Activated naive CD4-positive, alpha-beta T cell treated with anti-CD3 and anti-CD28 coated beads, Interleukin-2, amount 10 ng/mL, durations not matched to agents 7 days and 5 days (primary cell): Measurements from ENCODE around the gene UGT2B17.
"Not testable (repeated sequence)": the region's sequence is repeated elsewhere in the genome, so short reads cannot be mapped to it uniquely, and the experiment has no call there.

Source experiments
- CTCF ChIA-PET: fragments of 350-600 bp; sonication (Branson Sonifier 250); formaldehyde crosslinking; loops from one replicate; lab custom pipeline; 2021; ENCODE audit warnings: antibody characterized with exemption; lab: Charles Lee
- DNase-seq: peaks from one replicate; pipeline ENCODE4 v3.0.0-alpha.2; 2020
- H3K27ac Mint-ChIP-seq: one replicate; pipeline ENCODE4 v1.8.0; 2021; ENCODE audit warnings: mild to moderate bottlenecking, moderate library complexity, mixed read lengths
- H3K27me3 Mint-ChIP-seq: one replicate; pipeline ENCODE4 v1.8.0; 2021; ENCODE audit warnings: mild to moderate bottlenecking, mixed read lengths
- H3K36me3 Mint-ChIP-seq: one replicate; pipeline ENCODE4 v1.8.0; 2021; ENCODE audit warnings: mixed read lengths
- H3K4me1 Mint-ChIP-seq: one replicate; pipeline ENCODE4 v1.8.0; 2021; ENCODE audit warnings: mixed read lengths
- H3K4me3 Mint-ChIP-seq: one replicate; pipeline ENCODE4 v1.8.0; 2021; ENCODE audit warnings: mild to moderate bottlenecking, moderate library complexity, mixed read lengths
- H3K9me3 Mint-ChIP-seq: one replicate; pipeline ENCODE4 v1.8.0; 2021; ENCODE audit warnings: mixed read lengths

Gene UGT2B17

DNA sequence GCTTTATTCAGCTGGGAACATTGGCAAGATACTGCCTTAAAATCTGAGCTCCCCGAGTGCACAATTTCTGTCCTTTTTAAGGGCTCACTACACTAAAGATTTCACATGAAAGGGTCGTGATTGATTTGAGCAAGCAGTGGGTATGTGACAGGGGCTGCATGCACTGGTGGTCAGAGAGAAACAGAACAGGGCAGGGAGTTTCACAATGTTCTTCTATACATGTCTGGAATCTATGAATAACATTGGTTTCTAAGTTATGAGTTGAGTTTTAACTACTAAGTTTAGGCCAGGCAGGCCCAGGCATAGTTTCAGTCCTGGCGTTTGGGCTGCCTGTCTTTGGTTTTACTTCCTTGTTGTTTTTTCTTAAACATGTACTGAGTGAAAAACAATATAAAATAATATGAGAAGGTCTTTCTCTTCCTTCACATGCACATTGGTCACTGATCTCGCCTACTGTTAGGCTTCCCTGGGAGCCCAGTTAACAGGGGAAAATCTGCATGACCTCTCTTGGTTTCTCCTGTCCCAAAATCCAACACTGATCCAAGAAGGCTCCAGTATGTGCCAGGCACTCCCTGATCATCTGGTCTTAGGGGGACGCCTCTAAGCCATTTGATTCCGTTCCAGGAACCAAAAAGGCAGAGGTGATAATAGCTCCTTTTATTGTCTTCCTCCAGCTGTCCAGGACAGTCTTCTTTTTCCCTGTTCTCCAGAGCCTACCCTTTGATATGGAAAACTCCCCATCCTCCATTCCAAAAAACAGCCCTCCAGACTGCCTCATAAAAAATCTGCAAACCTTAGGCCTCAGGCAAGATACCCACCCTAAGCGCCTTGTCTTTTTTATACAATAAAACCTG is at the start of gene UGT2B17:
Gene UGT2B17 (minus strand): TSS at position 51 of the 854 bp plus-strand sequence. CDS start 7,838 bp downstream, outside the sequence.
- CTCF ChIA-PET = no interaction called here
- Mint-ChIP-seq H3K36me3 (no peaks in the 10 kb centered on the region), H3K4me1 (no peaks in the 10 kb centered on the region), H3K9me3 (no peaks in the 10 kb centered on the region), H3K27ac (no peak within 1 kb of the TSS), H3K27me3 (no peaks in the 10 kb centered on the region), H3K4me3 (no peak within 1 kb of the TSS)
- DNase-seq = no peak

DNA sequence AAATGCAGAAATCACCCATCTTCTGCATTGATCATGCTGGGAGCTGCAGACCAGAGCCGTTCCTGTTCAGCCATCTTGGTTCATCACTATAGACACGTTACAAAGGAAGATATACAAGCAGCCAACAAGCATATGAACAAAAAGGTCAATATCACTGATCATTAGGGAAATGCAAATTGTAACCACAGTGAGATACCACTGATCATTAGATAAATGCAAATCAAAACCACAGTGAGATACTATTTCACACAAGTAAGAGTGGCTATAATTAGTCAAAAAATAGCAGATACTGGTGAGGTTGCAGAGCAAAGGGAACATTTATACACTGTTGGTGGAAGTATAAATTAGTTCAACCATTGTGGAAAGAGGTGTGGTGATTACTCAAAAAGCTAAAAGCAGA is 46.6 kb upstream of the UGT2B17 start:
- H3K27me3 Mint-ChIP-seq, H3K4me3 Mint-ChIP-seq, H3K27ac Mint-ChIP-seq, H3K4me1 Mint-ChIP-seq, H3K36me3 Mint-ChIP-seq, DNase-seq, CTCF ChIA-PET, H3K9me3 Mint-ChIP-seq: not testable (repeated sequence)

DNA sequence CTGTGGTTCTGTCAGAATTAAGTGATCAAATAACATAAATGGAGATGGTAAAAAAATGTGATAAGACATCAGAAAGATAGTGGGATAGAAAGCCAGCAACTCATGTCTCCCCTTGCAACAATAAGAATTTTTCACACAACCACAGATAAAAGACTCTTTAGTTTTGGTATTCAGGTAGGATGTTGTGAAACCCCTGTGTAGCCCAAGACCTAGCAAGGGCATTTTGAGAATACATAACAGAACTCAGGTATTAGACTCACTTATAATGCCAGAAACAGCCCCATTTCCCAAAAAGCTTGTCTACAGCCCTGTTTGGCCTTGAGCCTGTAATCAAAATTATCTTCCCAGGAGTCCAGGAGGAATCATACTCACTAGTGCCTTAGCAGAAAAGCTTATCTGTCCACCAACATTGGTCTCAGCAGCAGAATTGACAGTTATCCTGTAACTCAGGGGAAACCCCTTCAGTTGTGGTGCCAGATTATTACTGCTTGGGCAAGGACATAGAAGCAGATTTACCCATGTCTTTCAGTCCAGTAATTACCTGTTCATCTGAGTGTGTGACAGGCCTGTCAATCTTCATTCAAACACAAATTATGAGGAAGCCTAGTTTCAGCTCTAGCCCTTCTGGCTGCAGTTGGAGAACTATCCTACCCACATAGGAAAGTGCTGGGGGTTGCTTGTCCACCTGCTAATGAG is 41.0 kb upstream of the UGT2B17 start:
- no peaks in the 10 kb centered on the region for H3K4me1 Mint-ChIP-seq
- no peaks in the 10 kb centered on the region for H3K36me3 Mint-ChIP-seq
- no peak overlapping the region for H3K27ac Mint-ChIP-seq
- no peak overlapping the region for H3K4me3 Mint-ChIP-seq
- no peaks in the 10 kb centered on the region for H3K27me3 Mint-ChIP-seq
- no peak for DNase-seq
- CTCF ChIA-PET = no interaction called here
- H3K9me3 Mint-ChIP-seq = no peaks in the 10 kb centered on the region

- CTCF ChIA-PET = no interaction called here
- Mint-ChIP-seq H3K9me3 (no peaks in the 10 kb centered on the region), H3K4me1 (no peaks in the 10 kb centered on the region), H3K4me3 (no peak overlapping the region), H3K27me3 (no peaks in the 10 kb centered on the region), H3K27ac (no peak overlapping the region), H3K36me3 (no peaks in the 10 kb centered on the region)
- DNase-seq = no peak
Observed at GRCh38 chr4:68615699-68616422, 39.7 kb upstream of the UGT2B17 start.

GRCh38 chr4:68613752-68614151 is 37.6 kb upstream of the UGT2B17 start:
- Mint-ChIP-seq H3K4me3 (no peak overlapping the region), H3K27ac (no peak overlapping the region), H3K36me3 (no peaks in the 10 kb centered on the region), H3K9me3 (no peaks in the 10 kb centered on the region), H3K27me3 (no peaks in the 10 kb centered on the region), H3K4me1 (no peaks in the 10 kb centered on the region)
- CTCF ChIA-PET = no interaction called here
- no peak for DNase-seq

GRCh38 chr4:68606240-68606639 is 30.1 kb upstream of the UGT2B17 start:
- H3K4me1 Mint-ChIP-seq = no peaks in the 10 kb centered on the region
- no peaks in the 10 kb centered on the region for H3K27me3 Mint-ChIP-seq
- no peaks in the 10 kb centered on the region for H3K9me3 Mint-ChIP-seq
- no peaks in the 10 kb centered on the region for H3K36me3 Mint-ChIP-seq
- CTCF ChIA-PET = no interaction called here
- H3K27ac Mint-ChIP-seq = no peak overlapping the region
- no peak for DNase-seq
- H3K4me3 Mint-ChIP-seq = no peak overlapping the region

GRCh38 chr4:68599150-68599549 is 23.0 kb upstream of the UGT2B17 start:
- Mint-ChIP-seq H3K27ac (no peak overlapping the region), H3K9me3 (no peaks in the 10 kb centered on the region), H3K4me3 (no peak overlapping the region), H3K4me1 (no peaks in the 10 kb centered on the region), H3K36me3 (no peaks in the 10 kb centered on the region), H3K27me3 (no peaks in the 10 kb centered on the region)
- DNase-seq = no peak
- CTCF ChIA-PET = no interaction called here

- Mint-ChIP-seq H3K27me3 (no peaks in the 10 kb centered on the region), H3K4me1 (no peaks in the 10 kb centered on the region), H3K36me3 (no peaks in the 10 kb centered on the region), H3K9me3 (no peaks in the 10 kb centered on the region), H3K4me3 (no peak overlapping the region), H3K27ac (no peak overlapping the region)
- CTCF ChIA-PET = no interaction called here
- no peak for DNase-seq
Observed at GRCh38 chr4:68597482-68597881, 21.4 kb upstream of the UGT2B17 start.

DNA sequence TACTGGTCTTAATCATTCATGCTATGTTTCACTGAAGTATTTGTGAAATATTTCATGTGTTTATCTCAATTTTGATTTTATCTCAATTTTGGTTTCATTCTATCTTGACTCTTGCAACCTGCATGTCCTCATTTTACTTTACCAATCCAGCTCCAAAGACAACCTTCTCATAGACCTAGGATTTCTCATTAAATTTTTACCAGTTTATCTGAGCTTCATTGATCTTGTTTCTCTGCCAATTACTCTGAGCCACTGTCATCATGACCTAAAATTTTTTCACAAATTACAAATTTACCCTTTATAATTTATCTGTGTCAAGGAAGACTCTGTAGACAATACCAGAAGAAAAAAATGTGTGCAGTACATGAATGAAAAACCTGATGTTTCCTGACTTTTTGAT is 18.6 kb upstream of the UGT2B17 start:
- H3K27me3 Mint-ChIP-seq = no peaks in the 10 kb centered on the region
- no peak for DNase-seq
- no peaks in the 10 kb centered on the region for H3K4me1 Mint-ChIP-seq
- H3K4me3 Mint-ChIP-seq = no peak overlapping the region
- H3K9me3 Mint-ChIP-seq = no peaks in the 10 kb centered on the region
- H3K27ac Mint-ChIP-seq = no peak overlapping the region
- no peaks in the 10 kb centered on the region for H3K36me3 Mint-ChIP-seq
- CTCF ChIA-PET = no interaction called here

DNA sequence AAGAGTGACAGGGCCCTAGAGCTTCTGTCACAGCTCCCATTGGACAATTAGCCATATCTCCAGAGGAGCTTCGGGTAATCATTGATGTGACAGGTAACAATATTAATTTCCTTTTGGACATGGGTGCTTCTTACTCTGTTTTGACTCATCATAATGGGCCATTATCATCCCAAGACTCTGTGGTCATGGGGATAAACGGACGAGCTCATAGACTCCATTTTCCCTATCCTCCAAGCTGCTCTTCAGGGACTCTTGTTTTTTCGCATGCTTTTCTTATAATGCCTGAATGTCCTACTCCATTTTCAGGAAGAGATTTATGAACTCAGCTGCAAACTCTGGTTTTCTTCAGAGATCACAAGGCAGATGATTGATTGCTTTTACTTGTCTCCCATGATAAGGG is 17.0 kb upstream of the UGT2B17 start:
- CTCF ChIA-PET = interaction anchor here (0.7 kb wide), 1 partner anchor 27 kb away, joined by 3 read pairs; no protein-coding TSS in a partner anchor
- no peaks in the 10 kb centered on the region for H3K27me3 Mint-ChIP-seq
- H3K4me3 Mint-ChIP-seq = no peak overlapping the region
- H3K9me3 Mint-ChIP-seq = no peaks in the 10 kb centered on the region
- no peaks in the 10 kb centered on the region for H3K4me1 Mint-ChIP-seq
- no peaks in the 10 kb centered on the region for H3K36me3 Mint-ChIP-seq
- no peak for DNase-seq
- H3K27ac Mint-ChIP-seq = no peak overlapping the region

GRCh38 chr4:68592673-68593072 is 16.6 kb upstream of the UGT2B17 start:
- no peaks in the 10 kb centered on the region for H3K4me1 Mint-ChIP-seq
- CTCF ChIA-PET = interaction anchor here (0.7 kb wide), 1 partner anchor 27 kb away, joined by 3 read pairs; no protein-coding TSS in a partner anchor
- H3K27me3 Mint-ChIP-seq = no peaks in the 10 kb centered on the region
- H3K36me3 Mint-ChIP-seq = no peaks in the 10 kb centered on the region
- DNase-seq = no peak
- H3K9me3 Mint-ChIP-seq = no peaks in the 10 kb centered on the region
- no peak overlapping the region for H3K4me3 Mint-ChIP-seq
- H3K27ac Mint-ChIP-seq = no peak overlapping the region

GRCh38 chr4:68591204-68591603 is 15.1 kb upstream of the UGT2B17 start:
- CTCF ChIA-PET = no interaction called here

DNA sequence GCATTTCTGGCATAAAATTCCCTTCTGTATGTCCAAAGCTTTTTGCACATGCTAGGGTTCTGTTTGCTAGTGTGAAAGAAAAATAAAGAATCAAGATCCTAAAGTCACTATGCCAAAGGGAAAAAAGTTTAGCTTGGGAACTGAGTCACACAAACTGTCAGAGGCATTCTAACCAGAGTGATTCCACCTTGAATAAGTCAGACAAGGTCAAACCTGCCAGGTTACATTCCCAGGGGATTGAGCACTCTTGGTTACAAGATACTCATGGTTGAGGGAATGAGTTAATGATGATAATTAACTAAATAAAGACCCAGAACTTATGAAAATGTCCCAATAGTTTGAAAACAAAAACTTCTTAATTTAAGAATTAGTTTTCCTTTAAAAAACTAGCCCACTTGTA is 13.7 kb upstream of the UGT2B17 start:
- CTCF ChIA-PET = interaction anchor here (0.6 kb wide), 1 partner anchor 128 kb away, joined by 3 read pairs; no protein-coding TSS in a partner anchor
- no peak for DNase-seq
- no peaks in the 10 kb centered on the region for H3K36me3 Mint-ChIP-seq
- H3K27ac Mint-ChIP-seq = no peak overlapping the region
- no peaks in the 10 kb centered on the region for H3K4me1 Mint-ChIP-seq
- H3K27me3 Mint-ChIP-seq = no peaks in the 10 kb centered on the region
- no peaks in the 10 kb centered on the region for H3K9me3 Mint-ChIP-seq
- no peak overlapping the region for H3K4me3 Mint-ChIP-seq

More at GRCh38 chr4:68591204-68591603, 15.1 kb upstream of the UGT2B17 start:
- H3K36me3 Mint-ChIP-seq = no peaks in the 10 kb centered on the region
- no peak overlapping the region for H3K27ac Mint-ChIP-seq
- no peaks in the 10 kb centered on the region for H3K27me3 Mint-ChIP-seq
- no peaks in the 10 kb centered on the region for H3K9me3 Mint-ChIP-seq
- DNase-seq = no peak
- H3K4me3 Mint-ChIP-seq = no peak overlapping the region
- no peaks in the 10 kb centered on the region for H3K4me1 Mint-ChIP-seq

GRCh38 chr4:68582339-68582717 is 6.2 kb upstream of the UGT2B17 start:
- Mint-ChIP-seq H3K27ac (no peak overlapping the region), H3K4me3 (no peak overlapping the region), H3K27me3 (no peaks in the 10 kb centered on the region), H3K4me1 (no peaks in the 10 kb centered on the region), H3K9me3 (no peaks in the 10 kb centered on the region), H3K36me3 (no peaks in the 10 kb centered on the region)
- CTCF ChIA-PET = no interaction called here
- no peak for DNase-seq
